HG03460 (cell line): ENCODE data around the gene ADGRG6.

Experiments
- ATAC-seq: cut with Tn5 transposase; IDR thresholded peaks from one replicate; pipeline ENCODE4 v1.9.1; 2021; ENCODE audit not compliant: unreplicated experiment

Gene ADGRG6

GRCh38 chr6:142320366-142320765, 18.6 kb downstream of the ADGRG6 start:
- no peak for ATAC-seq

GRCh38 chr6:142321451-142321850, 19.6 kb downstream of the ADGRG6 start:
- no peak for ATAC-seq

GRCh38 chr6:142322066-142322465, 20.3 kb downstream of the ADGRG6 start:
- ATAC-seq = no peak

- no peak for ATAC-seq
These were observed 20.8 kb downstream of the ADGRG6 start for GRCh38 chr6:142322504-142323198.

GRCh38 chr6:142323377-142323776, 21.6 kb downstream of the ADGRG6 start:
- ATAC-seq = no peak

- no peak for ATAC-seq
These were observed 22.3 kb downstream of the ADGRG6 start for GRCh38 chr6:142324111-142324510.

GRCh38 chr6:142325111-142325510, 23.3 kb downstream of the ADGRG6 start:
- no peak for ATAC-seq

GRCh38 chr6:142326540-142326939, 24.7 kb downstream of the ADGRG6 start:
- ATAC-seq = no peak

GRCh38 chr6:142328070-142328469, 26.3 kb downstream of the ADGRG6 start:
- ATAC-seq = no peak

- ATAC-seq = no peak
These were observed 27.8 kb downstream of the ADGRG6 start for GRCh38 chr6:142329486-142330113.

GRCh38 chr6:142331075-142331551, 29.3 kb downstream of the ADGRG6 start:
- ATAC-seq = no peak

GRCh38 chr6:142331601-142332000, 29.8 kb downstream of the ADGRG6 start:
- no peak for ATAC-seq

GRCh38 chr6:142332393-142333098, 30.7 kb downstream of the ADGRG6 start:
- ATAC-seq = no peak

GRCh38 chr6:142333431-142333830, 31.6 kb downstream of the ADGRG6 start:
- ATAC-seq = no peak

- ATAC-seq = no peak
These were observed 32.5 kb downstream of the ADGRG6 start for GRCh38 chr6:142334294-142334693.

GRCh38 chr6:142335415-142335814, 33.6 kb downstream of the ADGRG6 start:
- no peak for ATAC-seq

- no peak for ATAC-seq
These were observed 34.4 kb downstream of the ADGRG6 start for GRCh38 chr6:142336183-142336582.

- ATAC-seq = no peak
These were observed 35.0 kb downstream of the ADGRG6 start for GRCh38 chr6:142336787-142337186.

- no peak for ATAC-seq
These were observed 37.3 kb downstream of the ADGRG6 start for GRCh38 chr6:142339113-142339512.

- ATAC-seq = no peak
These were observed 38.3 kb downstream of the ADGRG6 start for GRCh38 chr6:142339968-142340658.

- no peak for ATAC-seq
These were observed 40.1 kb downstream of the ADGRG6 start for GRCh38 chr6:142341855-142342330.
